T-helper 1 cell treated with Interleukin-12 subunit alpha and Interleukin-12 subunit beta and Interleukin-4 antibody, amounts not matched to agents 30 ng/mL and 1 ng/mL, for 36 hours (primary cell): ENCODE measurements around the gene SSH3. TPM values are rescaled to one million over a fixed set of nuclear protein-coding genes. Genes with fewer than 3 reads are reported as not detected.

Experiments used
- intact Hi-C: fragments of 100-400 bp; cut with micrococcal nuclease; formaldehyde crosslinking; loops from one replicate; pipeline ENCODE4 v1.15.1; 2024
- total RNA-seq: library from RNA; stranded (reverse); gene quantifications from 2 replicates; pipeline ENCODE4 v1.2.3, GENCODE V29; 2022

SSH3 gene
- total RNA-seq, 1 donor from 2014 or later, result 17.3 TPM

GRCh38 chr11:67267188-67268080 lies 35.9 kb upstream of the SSH3 start:
- intact Hi-C loops, result loop anchor here (1.0 kb wide), 4 partner anchors 10 to 50 kb away; no protein-coding TSS in a partner anchor

GRCh38 chr11:67268081-67268961 lies 35.0 kb upstream of the SSH3 start:
- intact Hi-C loops, result loop anchor here (1.0 kb wide), 4 partner anchors 9 to 49 kb away; no protein-coding TSS in a partner anchor

DNA sequence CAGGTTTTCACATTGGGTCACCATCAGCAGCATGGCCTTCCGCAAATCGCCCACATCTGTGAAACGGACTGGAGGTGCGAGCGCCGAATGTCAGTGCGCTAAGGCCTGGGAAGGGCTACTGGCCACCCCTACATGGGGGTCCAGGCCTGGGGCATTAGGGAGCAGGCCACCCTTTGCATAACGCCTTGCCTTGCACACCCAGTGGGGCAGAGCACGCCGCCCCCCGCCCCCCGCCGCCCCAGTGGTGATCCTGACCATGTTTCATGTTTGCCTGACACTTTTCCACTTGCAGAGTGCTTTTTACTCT lies 34.4 kb upstream of the SSH3 start:
- intact Hi-C loops, result loop anchor here (1.0 kb wide), 4 partner anchors 8 to 48 kb away; no protein-coding TSS in a partner anchor

DNA sequence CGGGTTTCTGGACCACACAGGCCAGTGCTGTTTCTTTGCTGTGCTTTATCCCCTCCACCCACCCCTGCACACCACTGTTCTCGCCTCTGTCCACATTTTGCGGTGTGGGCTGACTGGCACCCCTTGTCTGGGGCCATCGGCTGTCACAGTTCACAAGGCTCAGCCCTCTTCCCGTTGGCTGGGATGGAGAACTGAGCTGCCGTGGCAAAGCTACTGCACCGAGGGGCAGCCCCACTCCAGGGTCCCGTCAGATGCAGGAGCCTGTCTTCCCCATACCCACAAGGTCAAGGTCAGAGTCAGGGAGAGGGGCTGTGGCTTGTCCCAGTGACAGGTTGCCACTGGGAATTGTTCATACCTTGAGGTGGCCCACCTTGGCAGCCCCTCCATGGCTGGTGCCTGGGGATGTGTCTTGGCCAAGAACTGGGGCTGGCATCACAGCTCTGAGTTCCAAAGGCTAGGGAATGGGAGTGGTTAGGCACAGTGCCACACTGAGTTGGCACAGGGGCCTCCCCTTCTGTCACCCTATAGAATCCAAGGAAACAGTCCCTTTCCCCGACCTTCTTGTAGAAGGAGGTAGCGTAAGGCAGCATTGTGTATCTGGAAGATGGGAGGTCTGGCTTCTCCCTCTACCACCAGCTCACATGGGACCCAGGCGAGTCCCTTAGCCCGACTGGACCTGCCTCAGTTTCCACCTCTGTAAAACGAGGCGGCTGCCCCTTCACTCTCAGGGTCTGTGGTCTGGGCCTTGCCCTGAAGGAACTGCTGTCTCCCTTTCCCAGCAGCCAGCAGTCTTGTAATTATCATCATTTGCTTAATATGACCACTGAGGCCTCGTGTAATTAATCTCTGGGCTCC lies 33.7 kb upstream of the SSH3 start:
- intact Hi-C loops, result loop anchor here (2.0 kb wide), 1 partner anchor 237 kb away; no protein-coding TSS in a partner anchor

GRCh38 chr11:67270256-67271204 lies 32.8 kb upstream of the SSH3 start:
- intact Hi-C loops, result loop anchor here (2.0 kb wide), 1 partner anchor 236 kb away; no protein-coding TSS in a partner anchor

DNA sequence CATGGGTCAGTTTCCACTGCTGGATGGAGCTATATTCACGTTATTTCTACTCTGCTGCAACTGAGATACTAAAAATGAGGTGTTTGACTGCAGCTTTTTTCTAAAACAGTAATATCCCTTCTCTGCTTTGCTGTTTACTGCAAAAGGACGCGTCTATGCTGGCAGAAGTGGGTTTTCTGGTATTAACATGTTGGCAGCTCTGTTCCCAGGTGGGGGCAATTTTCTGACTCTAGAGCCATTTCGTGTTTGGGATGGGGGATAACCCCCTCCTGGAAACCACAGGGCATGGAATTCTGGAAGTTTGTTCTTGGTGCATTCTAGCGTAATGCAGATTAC lies 32.2 kb upstream of the SSH3 start:
- intact Hi-C loops, result loop anchor here (2.0 kb wide), 1 partner anchor 236 kb away; no protein-coding TSS in a partner anchor

DNA sequence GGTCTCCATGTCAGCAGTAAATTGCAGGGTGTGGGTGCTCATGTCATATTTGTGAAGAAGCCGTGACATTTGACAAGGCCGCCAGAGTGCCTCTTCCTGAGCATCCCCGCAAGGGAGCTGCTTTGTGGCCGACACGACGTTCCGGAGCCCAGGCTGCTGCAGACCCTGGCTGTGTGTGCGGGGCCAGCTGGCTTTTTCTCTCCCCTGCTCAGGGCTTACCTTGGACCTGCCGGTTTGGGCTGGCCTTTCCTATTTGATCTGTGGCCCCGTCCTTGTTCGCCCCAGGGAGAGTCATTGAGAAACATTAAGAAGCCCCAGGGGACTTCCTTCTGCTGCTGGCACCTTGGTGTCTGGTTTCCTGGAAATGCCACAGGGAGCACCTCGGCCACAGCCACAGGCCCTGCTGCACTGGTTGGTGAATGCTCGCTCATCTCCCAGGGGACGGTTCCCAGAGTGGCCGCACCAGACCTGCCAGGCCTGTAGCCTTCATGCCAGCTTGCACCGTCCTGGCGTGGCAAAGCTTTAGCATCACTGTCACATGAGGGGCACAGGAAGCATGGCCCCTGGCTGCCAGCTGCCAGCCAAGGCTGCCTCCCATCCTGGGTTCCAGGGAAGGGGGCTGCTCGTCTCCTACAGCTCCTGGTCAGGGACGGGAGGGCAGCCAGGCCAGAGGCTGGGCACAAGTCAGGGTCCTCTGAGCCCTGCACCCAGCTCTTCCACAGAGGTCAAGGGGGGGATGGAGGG lies 31.6 kb upstream of the SSH3 start:
- intact Hi-C loops, result loop anchor here (2.0 kb wide), 1 partner anchor 235 kb away; no protein-coding TSS in a partner anchor

- intact Hi-C loops, result no loop called here
Observed at GRCh38 chr11:67272327-67273259, 30.7 kb upstream of the SSH3 start.

DNA sequence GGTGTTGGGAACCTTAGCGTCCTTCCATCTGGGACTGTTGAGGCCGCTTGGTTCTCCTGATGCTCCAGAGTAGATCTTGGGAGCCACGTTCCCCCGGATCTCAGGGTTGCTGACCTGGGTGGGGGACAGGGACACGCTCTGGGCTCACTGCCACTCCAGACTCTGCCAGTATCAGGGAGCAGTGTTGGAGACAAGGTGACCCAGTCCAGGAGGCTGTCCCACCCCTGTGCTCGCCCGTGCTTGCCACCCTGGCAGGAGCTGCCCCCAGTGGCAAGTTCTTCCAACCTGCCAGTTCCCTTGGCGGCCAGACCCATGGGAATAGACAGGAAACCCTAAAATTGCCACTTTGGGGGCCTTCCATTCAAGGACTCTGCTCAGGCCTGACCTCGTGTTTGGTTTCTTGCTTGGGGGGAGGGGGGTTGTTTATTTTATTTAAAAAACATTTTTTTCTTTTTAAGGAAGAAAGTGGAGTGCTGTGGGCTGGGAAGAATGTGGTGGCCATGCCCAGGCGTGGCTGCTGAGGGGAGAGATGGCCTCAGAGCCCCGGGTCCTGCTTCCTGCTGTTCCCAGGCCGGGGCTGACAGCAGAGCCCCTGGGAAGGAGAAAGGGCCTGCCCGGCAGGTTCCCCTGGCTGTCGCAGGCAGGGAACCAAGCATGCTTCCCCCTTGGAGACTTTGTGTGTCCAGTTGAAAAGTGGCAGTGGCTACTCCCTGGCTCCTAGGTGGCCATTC lies 29.9 kb upstream of the SSH3 start:
- intact Hi-C loops, result no loop called here

- intact Hi-C loops, result loop anchor here (5.0 kb wide), 1 partner anchor 207 kb away; the partner anchor contains the start of gene AIP
Observed at GRCh38 chr11:67274768-67275605, 28.3 kb upstream of the SSH3 start.

DNA sequence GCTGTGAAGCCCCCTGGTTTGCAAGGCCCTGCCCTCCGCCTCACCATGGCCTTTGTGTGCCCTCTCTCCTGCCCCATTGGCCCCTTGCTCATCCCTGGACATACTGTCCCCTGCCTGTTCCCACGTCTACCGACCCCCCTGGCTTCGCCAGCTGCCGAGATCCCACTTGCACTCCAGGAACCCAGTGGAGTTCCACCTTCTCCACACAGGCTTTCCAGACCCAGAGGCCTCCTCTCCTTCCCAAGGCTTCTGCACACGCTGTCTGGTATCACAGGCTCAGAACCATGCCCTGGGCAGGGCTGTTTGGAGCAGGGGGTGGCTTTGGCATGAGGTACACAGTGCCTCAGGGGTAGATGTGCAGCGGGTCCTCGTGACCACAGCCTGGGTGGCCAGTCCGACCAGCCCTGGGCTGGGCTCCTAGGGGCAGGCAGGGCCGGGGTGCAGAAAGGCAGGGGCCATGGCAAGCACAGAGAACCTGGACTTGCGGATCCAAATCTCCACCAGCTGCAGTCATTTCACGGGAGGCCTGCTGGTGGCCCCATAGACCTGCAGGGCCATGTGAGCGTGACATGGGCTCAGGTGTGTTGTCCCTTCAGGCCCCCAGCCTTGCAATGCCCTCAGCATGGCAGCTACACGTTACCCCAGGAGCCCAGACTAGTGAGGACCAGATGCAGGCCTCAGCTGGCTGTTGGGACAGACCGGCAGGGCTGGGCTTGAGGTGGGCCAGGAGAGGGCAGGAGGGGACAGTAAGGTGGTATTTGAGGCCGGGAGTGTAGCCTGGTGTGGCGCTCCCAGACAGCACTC lies 27.5 kb upstream of the SSH3 start:
- intact Hi-C loops, result loop anchor here (5.0 kb wide), 1 partner anchor 206 kb away; the partner anchor contains the start of gene AIP

- intact Hi-C loops, result loop anchor here (1.0 to 5.0 kb wide), 5 partner anchors 9 to 205 kb away; partner anchors contain the start of gene AIP
Observed at GRCh38 chr11:67276781-67277230, 26.5 kb upstream of the SSH3 start.

- intact Hi-C loops, result loop anchor here (1.0 to 5.0 kb wide), 5 partner anchors 9 to 205 kb away; partner anchors contain the start of gene AIP
Observed at GRCh38 chr11:67277231-67277961, 25.9 kb upstream of the SSH3 start.
